A549 (cell line): ENCODE results near the gene KAT6B.

Experiments used
- BHLHE40 ChIP-seq: IDR thresholded peaks from 2 replicates; pipeline ENCODE4 v1.6.1; 2012; ENCODE audit warnings: low read depth, low read length, inconsistent platforms
- EP300 ChIP-seq, 2 experiments: fragments of >200 bp; sonication (Bioruptor Twin); formaldehyde crosslinking; IDR thresholded peaks; 2 replicates in 1 of 2; 3 replicates in 1 of 2; pipeline ENCODE4 v1.6.1; 2016 to 2017
- JUNB ChIP-seq: fragments of >200 bp; sonication (Bioruptor Twin); formaldehyde crosslinking; IDR thresholded peaks from 2 replicates; pipeline ENCODE4 v1.6.1; 2016
- KDM5A ChIP-seq: fragments of 200-600 bp; sonication (generic); IDR thresholded peaks from 2 replicates; pipeline ENCODE4 v1.6.1; 2016; ENCODE audit warnings: antibody characterized with exemption, mild to moderate bottlenecking
- RAD21 ChIP-seq, 2 experiments: fragments of >200 bp in 1 of 2; sonication (Bioruptor Twin) in 1 of 2; formaldehyde crosslinking in 1 of 2; IDR thresholded peaks in 1 of 2; conservative IDR thresholded peaks in 1 of 2; 2 replicates in 1 of 2; 3 replicates in 1 of 2; pipeline ENCODE4 v1.6.1; 2012 to 2018; ENCODE audit warnings: inconsistent platforms in 1 of 2
- RFX5 ChIP-seq: fragments of 450-650 bp; IDR thresholded peaks from 2 replicates; pipeline ENCODE4 v1.7.1; 2014; ENCODE audit warnings: antibody characterized with exemption, mild to moderate bottlenecking, moderate library complexity
- RNF2 ChIP-seq: fragments of 200-600 bp; sonication (generic); IDR thresholded peaks from 2 replicates; pipeline ENCODE4 v1.6.1; 2016; ENCODE audit warnings: low read depth, mild to moderate bottlenecking, antibody characterized with exemption, moderate library complexity, borderline replicate concordance
- SMC3 ChIP-seq: fragments of >200 bp; sonication (Bioruptor Twin); formaldehyde crosslinking; IDR thresholded peaks from 3 replicates; pipeline ENCODE4 v1.6.1; 2018; ENCODE audit warnings: inconsistent platforms
- TP53 ChIP-seq: fragments of 250-450 bp; sonication (Bioruptor Pico); IDR thresholded peaks from 2 replicates; pipeline ENCODE4 v1.5.0; 2021; ENCODE audit warnings: mild to moderate bottlenecking, moderate library complexity
- TF ChIP-seq, protein P1 (sequence below): fragments of 200-600 bp; sonication (generic); IDR thresholded peaks from 2 replicates; pipeline ENCODE4 v1.6.1; 2016; ENCODE audit warnings: antibody characterized with exemption, mild to moderate bottlenecking, moderate library complexity
- TF ChIP-seq, protein P2 (sequence below): fragments of 450-650 bp; IDR thresholded peaks from 2 replicates; pipeline ENCODE4 v1.6.1; 2014; ENCODE audit warnings: antibody characterized with exemption
- TF ChIP-seq, protein P3 (sequence below): fragments of >200 bp; sonication (Bioruptor Twin); formaldehyde crosslinking; IDR thresholded peaks from 3 replicates; pipeline ENCODE4 v1.5.1; 2016

DNA sequence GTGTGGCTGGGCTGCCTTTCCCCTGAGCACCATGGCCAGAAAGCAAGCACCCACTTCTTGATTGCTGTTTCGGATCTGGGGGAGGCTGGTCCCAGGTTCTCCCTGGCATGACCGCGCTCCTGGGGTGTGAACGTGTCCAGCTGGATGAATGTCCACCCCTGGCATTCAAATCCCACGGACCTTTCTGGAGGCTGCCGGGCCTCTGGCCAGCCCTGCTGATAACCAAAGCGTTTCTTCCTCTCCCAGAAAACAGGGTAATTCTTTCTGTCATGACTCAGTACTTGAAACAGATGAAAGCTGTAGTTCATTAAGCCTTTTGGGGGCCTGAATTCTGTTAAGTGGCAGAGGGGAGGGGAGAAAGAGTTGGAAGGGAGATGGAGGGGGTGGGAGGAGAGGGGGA is 211.9 kb downstream of the KAT6B start:
- TF ChIP-seq EP300 (IDR thresholded peaks at IDR 0.05) (no peak), RNF2 (no peak), KDM5A (no peak), BHLHE40 (no peak), JUNB (no peak), RFX5 (no peak), SMC3 (no peak), TP53 (CRISPR knock-in tag) (no peak), RAD21 (conservative IDR thresholded peaks at IDR 0.05 in 1 of 2, IDR thresholded peaks at IDR 0.05 in 1 of 2) (no peak)
- TF ChIP-seq, protein P1, sequence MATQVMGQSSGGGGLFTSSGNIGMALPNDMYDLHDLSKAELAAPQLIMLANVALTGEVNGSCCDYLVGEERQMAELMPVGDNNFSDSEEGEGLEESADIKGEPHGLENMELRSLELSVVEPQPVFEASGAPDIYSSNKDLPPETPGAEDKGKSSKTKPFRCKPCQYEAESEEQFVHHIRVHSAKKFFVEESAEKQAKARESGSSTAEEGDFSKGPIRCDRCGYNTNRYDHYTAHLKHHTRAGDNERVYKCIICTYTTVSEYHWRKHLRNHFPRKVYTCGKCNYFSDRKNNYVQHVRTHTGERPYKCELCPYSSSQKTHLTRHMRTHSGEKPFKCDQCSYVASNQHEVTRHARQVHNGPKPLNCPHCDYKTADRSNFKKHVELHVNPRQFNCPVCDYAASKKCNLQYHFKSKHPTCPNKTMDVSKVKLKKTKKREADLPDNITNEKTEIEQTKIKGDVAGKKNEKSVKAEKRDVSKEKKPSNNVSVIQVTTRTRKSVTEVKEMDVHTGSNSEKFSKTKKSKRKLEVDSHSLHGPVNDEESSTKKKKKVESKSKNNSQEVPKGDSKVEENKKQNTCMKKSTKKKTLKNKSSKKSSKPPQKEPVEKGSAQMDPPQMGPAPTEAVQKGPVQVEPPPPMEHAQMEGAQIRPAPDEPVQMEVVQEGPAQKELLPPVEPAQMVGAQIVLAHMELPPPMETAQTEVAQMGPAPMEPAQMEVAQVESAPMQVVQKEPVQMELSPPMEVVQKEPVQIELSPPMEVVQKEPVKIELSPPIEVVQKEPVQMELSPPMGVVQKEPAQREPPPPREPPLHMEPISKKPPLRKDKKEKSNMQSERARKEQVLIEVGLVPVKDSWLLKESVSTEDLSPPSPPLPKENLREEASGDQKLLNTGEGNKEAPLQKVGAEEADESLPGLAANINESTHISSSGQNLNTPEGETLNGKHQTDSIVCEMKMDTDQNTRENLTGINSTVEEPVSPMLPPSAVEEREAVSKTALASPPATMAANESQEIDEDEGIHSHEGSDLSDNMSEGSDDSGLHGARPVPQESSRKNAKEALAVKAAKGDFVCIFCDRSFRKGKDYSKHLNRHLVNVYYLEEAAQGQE: no peak
- TF ChIP-seq, protein P2, sequence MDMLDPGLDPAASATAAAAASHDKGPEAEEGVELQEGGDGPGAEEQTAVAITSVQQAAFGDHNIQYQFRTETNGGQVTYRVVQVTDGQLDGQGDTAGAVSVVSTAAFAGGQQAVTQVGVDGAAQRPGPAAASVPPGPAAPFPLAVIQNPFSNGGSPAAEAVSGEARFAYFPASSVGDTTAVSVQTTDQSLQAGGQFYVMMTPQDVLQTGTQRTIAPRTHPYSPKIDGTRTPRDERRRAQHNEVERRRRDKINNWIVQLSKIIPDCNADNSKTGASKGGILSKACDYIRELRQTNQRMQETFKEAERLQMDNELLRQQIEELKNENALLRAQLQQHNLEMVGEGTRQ: no peak
- TF ChIP-seq, protein P3, sequence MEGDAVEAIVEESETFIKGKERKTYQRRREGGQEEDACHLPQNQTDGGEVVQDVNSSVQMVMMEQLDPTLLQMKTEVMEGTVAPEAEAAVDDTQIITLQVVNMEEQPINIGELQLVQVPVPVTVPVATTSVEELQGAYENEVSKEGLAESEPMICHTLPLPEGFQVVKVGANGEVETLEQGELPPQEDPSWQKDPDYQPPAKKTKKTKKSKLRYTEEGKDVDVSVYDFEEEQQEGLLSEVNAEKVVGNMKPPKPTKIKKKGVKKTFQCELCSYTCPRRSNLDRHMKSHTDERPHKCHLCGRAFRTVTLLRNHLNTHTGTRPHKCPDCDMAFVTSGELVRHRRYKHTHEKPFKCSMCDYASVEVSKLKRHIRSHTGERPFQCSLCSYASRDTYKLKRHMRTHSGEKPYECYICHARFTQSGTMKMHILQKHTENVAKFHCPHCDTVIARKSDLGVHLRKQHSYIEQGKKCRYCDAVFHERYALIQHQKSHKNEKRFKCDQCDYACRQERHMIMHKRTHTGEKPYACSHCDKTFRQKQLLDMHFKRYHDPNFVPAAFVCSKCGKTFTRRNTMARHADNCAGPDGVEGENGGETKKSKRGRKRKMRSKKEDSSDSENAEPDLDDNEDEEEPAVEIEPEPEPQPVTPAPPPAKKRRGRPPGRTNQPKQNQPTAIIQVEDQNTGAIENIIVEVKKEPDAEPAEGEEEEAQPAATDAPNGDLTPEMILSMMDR: no peak
